GM19463 (cell line): ENCODE measurements around the gene KRTAP6-3.

Experiments used
- ATAC-seq: cut with Tn5 transposase; IDR thresholded peaks from one replicate; pipeline ENCODE4 v1.9.1; 2021; ENCODE audit warnings: mild to moderate bottlenecking, moderate library complexity; ENCODE audit not compliant: unreplicated experiment

The KRTAP6-3 gene

DNA sequence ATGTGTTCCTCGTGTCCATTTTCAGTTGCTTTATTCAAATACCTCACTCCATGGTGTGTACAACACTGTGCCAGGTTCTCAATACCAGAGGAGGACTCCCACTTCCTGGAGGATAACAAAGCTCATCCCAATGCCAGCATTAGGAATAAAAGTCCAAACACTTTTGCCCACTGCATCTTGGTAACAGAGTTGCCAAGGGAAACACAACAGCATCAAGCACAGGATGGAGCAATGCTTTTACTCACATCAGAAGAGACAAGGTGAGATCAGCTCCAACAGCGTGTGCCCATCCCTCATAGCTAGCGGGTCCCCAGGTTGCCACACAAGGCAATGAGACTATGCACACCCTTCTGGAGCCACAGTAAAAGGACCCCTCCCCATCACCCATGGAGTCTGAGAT lies 31.1 kb downstream of the KRTAP6-3 start:
- no peak for ATAC-seq

DNA sequence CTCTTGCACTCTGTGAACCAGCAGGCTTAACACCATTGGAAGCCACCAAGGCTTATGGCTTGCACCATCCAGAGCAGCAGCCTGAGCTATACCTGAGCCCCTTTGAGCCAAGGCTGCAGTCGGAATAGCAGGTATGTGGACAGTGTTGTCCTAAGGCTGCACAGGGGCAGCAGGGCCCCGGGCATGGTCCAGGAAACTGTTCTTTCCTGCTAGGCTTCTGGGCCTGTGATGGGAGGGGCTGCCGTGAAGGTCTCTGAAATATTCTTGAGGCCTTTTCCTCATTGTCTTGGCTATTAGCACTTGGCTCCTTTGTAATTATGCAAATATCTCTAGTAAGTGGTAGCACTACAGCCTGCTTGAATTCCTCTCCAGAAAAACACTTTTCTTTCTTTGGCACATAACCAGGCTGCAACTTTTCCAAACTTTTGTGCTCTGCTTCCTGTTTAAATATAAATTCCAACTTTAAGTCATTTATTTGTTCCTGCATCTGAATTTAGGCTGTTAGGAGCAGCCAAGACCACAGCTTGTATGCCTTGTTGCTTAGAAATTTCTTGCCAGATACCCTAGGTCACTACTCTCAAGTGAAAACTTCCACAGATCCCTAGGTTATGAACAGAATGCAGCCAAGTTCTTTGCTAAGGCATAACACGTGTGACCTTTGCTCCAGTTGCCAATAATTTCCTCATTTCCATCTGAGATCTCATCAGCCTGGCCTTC lies 33.4 kb downstream of the KRTAP6-3 start:
- no peak for ATAC-seq

DNA sequence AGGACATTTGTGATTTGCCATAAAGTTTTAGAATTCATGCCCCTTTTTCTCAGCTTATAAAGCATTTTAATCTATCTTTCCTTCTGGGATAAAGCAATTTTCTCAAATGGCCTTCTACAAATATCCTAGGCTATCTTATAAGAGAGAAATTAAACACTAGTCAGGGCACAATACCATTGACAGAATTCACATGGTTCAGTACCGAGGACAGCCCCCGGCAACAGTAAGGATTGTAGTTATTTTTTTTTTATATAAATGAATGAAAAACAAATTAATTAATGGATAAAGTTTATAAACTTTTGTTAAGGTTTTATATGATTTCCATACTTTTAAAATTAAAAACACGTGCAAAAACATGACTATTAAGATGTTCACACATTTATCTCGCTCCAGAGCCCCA lies 35.9 kb downstream of the KRTAP6-3 start:
- no peak for ATAC-seq

DNA sequence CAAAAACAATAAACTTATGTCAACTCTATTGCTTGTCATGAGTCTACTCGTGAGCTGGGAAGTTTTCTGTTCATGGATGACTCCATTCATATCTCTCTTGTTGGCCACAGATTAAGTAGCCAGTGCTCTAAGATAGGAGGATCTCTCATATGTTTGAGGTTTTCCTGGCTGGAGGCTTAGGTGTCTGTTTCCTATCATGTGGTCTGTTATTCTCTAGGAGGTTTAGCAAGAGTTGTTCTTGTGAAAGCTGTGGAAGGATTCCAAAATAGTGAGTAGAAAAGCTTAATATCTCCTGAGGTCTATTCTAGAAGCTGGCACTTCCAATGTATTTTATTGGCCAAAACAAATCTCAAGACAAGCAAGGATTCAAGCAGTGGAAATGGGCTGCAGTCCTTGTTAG lies 37.0 kb downstream of the KRTAP6-3 start:
- ATAC-seq = no peak

DNA sequence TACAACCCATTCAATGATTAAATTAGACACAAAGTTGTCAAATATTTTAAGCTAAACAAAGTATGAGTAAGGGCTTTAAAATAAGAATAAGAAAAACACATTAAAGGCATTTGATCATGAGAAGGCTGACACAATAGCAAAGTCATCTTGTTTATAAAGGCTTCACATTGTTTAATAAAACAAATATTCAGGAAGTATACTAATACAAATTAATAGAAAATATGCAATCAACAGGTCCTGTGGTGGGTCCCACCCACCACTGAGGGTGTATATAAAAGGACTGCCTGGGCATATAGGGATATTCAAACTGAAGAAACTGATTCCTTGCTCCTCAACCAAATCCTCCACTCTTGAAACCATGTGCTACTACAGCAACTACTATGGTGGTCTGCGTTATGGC lies 42.7 kb downstream of the KRTAP6-3 start, which contains the start of gene KRTAP20-2:
Gene KRTAP20-2, plus strand, starts transcription at position 301 of the 400 bp plus-strand sequence. Its CDS starts 58 bp downstream, at position 359.
- ATAC-seq = no peak

DNA sequence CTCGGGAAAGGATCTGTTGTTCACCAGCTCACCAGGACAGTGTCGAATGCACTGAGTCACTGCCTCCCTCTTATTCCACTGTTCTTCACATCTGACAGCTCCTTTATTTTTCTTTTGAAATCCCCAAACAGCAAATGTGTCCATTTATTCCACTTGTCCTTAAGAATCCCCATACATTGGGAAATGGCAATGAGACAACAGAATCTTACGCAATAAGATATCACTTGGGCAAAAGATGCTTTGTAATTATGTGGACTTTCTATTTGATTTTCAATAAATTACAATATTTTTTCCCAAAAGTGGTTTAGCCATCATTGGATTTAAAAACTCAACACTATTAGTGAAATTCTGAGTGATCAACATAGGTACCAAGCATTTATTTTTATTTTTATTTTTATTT lies 46.4 kb downstream of the KRTAP6-3 start:
- no peak for ATAC-seq

DNA sequence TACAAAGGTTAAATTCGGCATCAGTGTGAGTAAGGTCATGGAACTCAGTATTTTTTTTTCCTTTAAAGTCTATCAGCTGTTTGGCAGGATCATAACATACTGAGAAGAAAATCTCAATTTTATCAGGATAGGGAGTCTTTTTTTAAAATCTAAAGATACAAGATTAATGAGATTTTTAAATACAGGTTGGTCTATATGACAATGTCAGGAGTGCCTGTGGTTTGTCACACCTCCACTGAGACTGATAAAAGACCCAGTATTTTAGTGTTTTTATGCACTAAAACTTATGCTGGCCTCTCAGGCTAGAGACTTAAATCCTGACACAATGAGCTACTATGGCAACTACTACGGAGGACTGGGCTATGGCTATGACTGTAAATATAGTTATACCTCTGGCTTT lies 50.3 kb downstream of the KRTAP6-3 start, which contains the start of gene KRTAP20-3:
Gene KRTAP20-3, plus strand, starts transcription at position 301 of the 400 bp plus-strand sequence.
- ATAC-seq = no peak
